Activated naive CD4-positive, alpha-beta T cell treated with anti-CD3 and anti-CD28 coated beads, Interleukin-2, amount 10 ng/mL, durations not matched to agents 5 hours and 36 hours (primary cell): ENCODE measurements around the gene ZNF723. TPM values are rescaled to one million over a fixed set of nuclear protein-coding genes. Genes with fewer than 3 reads are reported as not detected.

Experiments used
- total RNA-seq, 2 experiments: library from RNA; stranded (reverse); gene quantifications; one replicate each; pipeline ENCODE4 v1.2.3, GENCODE V29; 2021

ZNF723 gene
- total RNA-seq = not detected

DNA sequence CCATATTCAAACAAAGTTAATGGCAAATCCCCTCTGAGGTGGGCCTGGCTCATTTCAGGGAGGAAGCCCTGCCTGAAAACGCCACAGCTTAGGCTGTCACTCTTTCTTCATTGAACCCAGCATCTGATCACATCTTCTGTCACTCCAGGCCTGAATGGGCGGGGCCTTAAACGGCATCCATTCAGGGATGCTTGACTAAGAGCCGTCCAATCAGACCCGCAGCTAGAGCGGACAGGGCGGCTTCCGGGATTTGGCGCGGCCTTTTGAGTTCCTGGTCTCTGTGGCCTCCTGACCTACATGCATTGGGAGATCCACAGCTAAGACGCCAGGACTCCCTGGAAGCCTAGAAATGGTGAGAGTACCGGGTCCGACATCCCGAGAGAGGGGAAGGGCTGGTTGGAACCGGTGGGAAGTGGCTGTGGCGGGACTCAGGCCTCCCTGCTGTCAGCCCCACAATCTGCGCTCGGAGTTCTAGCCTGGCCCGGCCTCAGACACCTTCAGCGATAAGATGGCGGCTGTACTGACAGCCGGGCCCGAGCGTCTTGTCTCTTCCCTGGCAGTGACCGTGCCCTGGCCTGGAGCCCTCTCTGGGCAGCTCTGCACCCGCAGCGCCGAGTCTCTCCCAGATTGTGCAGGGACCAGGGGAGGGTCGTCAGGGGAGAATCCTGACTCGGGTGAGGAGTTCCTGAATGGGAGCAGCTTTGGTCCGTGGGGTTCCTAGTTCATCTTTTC, at the start of gene ZNF723:
ZNF723 (plus strand) TSS at position 261 of the 732 bp plus-strand sequence; CDS start at position 350, 89 bp downstream.

GRCh38 chr19:22783651-22784410, 48.3 kb upstream of the ZNF723 start, which contains the start of gene ZNF99:
TSS of gene ZNF99 (minus strand) at chr19:22784151. CDS start at chr19:22784016, 135 bp downstream.

Other genes with a start within 250 kb of the ZNF723 start
- 1 to 10 TPM; 1.4 to 1.9 TPM for gene ZNF492, start 198.0 kb upstream of the ZNF723 start, total RNA-seq
- not detected for gene ZNF99, start 48.1 kb upstream of the ZNF723 start, total RNA-seq
- not detected for gene ZNF728, start 170.9 kb downstream of the ZNF723 start, total RNA-seq